Smooth muscle cell (in vitro differentiated cells): Measurements from ENCODE around the gene ADCY2. TPM values are rescaled to one million over a fixed set of nuclear protein-coding genes. Genes with fewer than 3 reads are reported as not detected.

Experiments
- DNase-seq: peaks from one replicate; lab custom pipeline; 2025; ENCODE audit not compliant: unreplicated experiment; lab: John Stamatoyannopoulos, UW
- H2AFZ ChIP-seq: fragments of 200-600 bp; sonication (generic); 2 replicates; pipeline ENCODE4 v1.6.0; 2016; ENCODE audit warnings: antibody characterized with exemption, low read depth, mild to moderate bottlenecking
- H3F3A ChIP-seq: fragments of 200-600 bp; sonication (generic); 2 replicates; pipeline ENCODE4 v1.6.0; 2017; ENCODE audit warnings: antibody characterized with exemption, low read depth
- H3K27ac ChIP-seq: fragments of 200-600 bp; sonication (generic); 2 replicates; pipeline ENCODE4 v1.5.1; 2016; ENCODE audit warnings: low read depth, mild to moderate bottlenecking
- H3K27me3 ChIP-seq: fragments of 200-600 bp; sonication (generic); 2 replicates; pipeline ENCODE4 v1.6.1; 2016; ENCODE audit warnings: low read depth, mild to moderate bottlenecking
- H3K36me3 ChIP-seq: fragments of 200-600 bp; sonication (generic); 2 replicates; pipeline ENCODE4 v1.5.1; 2016; ENCODE audit warnings: low read depth
- H3K4me1 ChIP-seq: fragments of 200-600 bp; sonication (generic); 2 replicates; pipeline ENCODE4 v1.5.1; 2016; ENCODE audit warnings: low read depth
- H3K4me2 ChIP-seq: fragments of 200-600 bp; sonication (generic); 2 replicates; pipeline ENCODE4 v1.6.0; 2016; ENCODE audit warnings: mild to moderate bottlenecking
- H3K4me3 ChIP-seq: fragments of 200-600 bp; sonication (generic); 2 replicates; pipeline ENCODE4 v1.5.1; 2016; ENCODE audit warnings: mild to moderate bottlenecking
- H3K79me2 ChIP-seq: fragments of 200-600 bp; sonication (generic); 2 replicates; pipeline ENCODE4 v1.6.0; 2016; ENCODE audit warnings: low read depth, mild to moderate bottlenecking
- H3K9ac ChIP-seq: fragments of 200-600 bp; sonication (generic); 2 replicates; pipeline ENCODE4 v1.6.0; 2016; ENCODE audit warnings: low read depth
- H3K9me3 ChIP-seq: fragments of 200-600 bp; sonication (generic); replicated peaks from 2 replicates; pipeline ENCODE4 v1.5.1; 2016; ENCODE audit warnings: low read depth
- H4K20me1 ChIP-seq: fragments of 200-600 bp; sonication (generic); 2 replicates; pipeline ENCODE4 v1.6.0; 2016; ENCODE audit warnings: low read depth
- CTCF ChIP-seq: fragments of 200-600 bp; sonication (generic); IDR thresholded peaks from 2 replicates; pipeline ENCODE4 v1.5.1; 2017; ENCODE audit warnings: borderline replicate concordance, mild to moderate bottlenecking, antibody characterized with exemption; ENCODE audit not compliant: insufficient read depth, poor library complexity, severe bottlenecking
- WGBS: methylation state at CpG from one replicate; pipeline ENCODE4 v1.1.7; 2016; ENCODE audit warnings: low lambda C conversion rate; 5-methylcytosine and 5-hydroxymethylcytosine counted together
- polyA plus RNA-seq: library from polyadenylated mRNA; unstranded; fragments of >200 nt; fragmentation: Nextera tagmentation; extraction: Ambion mirVana; gene quantifications from 2 replicates; pipeline ENCODE4 v1.2.1, GENCODE V29; 2016
- total RNA-seq: library from RNA; depleted of rRNA; stranded (reverse); fragments of >200 nt; gene quantifications from 2 replicates; pipeline ENCODE4 v1.2.3, GENCODE V29; 2014

The ADCY2 gene
- total and polyA plus RNA-seq, 2 experiments from 2014 or later: 2.8 to 8.0 TPM

GRCh38 chr5:7856855-7857254 lies 460.9 kb downstream of the ADCY2 start:
- Histone ChIP-seq H3K27ac (no peak overlapping the region), H3K9ac (no peak overlapping the region), H3K79me2 (no peaks in the 10 kb centered on the region), H3K4me3 (no peak overlapping the region), H3K27me3 (no peaks in the 10 kb centered on the region), H3K9me3 (no peaks in the 10 kb centered on the region), H2AFZ (no peak overlapping the region), H3K36me3 (no peaks in the 10 kb centered on the region), H3F3A (no peaks in the 10 kb centered on the region), H3K4me2 (no peak overlapping the region), H4K20me1 (no peaks in the 10 kb centered on the region), H3K4me1 (no peaks in the 10 kb centered on the region)
- DNase-seq: no peak
- peak; percentile 51 for TF ChIP-seq CTCF
- WGBS: 96% methylated on average over 2 of the region's 2 CpGs

GRCh38 chr5:7857361-7857760 lies 461.4 kb downstream of the ADCY2 start:
- no peak overlapping the region for H2AFZ ChIP-seq
- no peak overlapping the region for H3K4me3 ChIP-seq
- no peak overlapping the region for H3K27ac ChIP-seq
- TF ChIP-seq CTCF: no peak
- 85% methylated on average over 5 of the region's 5 CpGs for WGBS
- H3K9ac ChIP-seq: no peak overlapping the region
- DNase-seq: no peak
- no peaks in the 10 kb centered on the region for H3K79me2 ChIP-seq
- H3K4me2 ChIP-seq: no peak overlapping the region
- H3K36me3 ChIP-seq: no peaks in the 10 kb centered on the region
- H3K4me1 ChIP-seq: no peaks in the 10 kb centered on the region
- H3F3A ChIP-seq: no peaks in the 10 kb centered on the region
- no peaks in the 10 kb centered on the region for H3K27me3 ChIP-seq
- no peaks in the 10 kb centered on the region for H3K9me3 ChIP-seq
- no peaks in the 10 kb centered on the region for H4K20me1 ChIP-seq

GRCh38 chr5:7857926-7858632 lies 462.1 kb downstream of the ADCY2 start:
- Histone ChIP-seq H2AFZ (no peak overlapping the region), H3K27ac (no peak overlapping the region), H3K27me3 (no peaks in the 10 kb centered on the region), H3F3A (no peaks in the 10 kb centered on the region), H3K4me1 (no peaks in the 10 kb centered on the region), H3K4me2 (no peak overlapping the region), H3K79me2 (no peaks in the 10 kb centered on the region), H3K9ac (no peak overlapping the region), H4K20me1 (no peaks in the 10 kb centered on the region), H3K9me3 (no peaks in the 10 kb centered on the region), H3K4me3 (no peak overlapping the region), H3K36me3 (peaks cover 6% of the 10 kb centered on the region)
- DNase-seq: no peak
- no peak for TF ChIP-seq CTCF
- 73% methylated on average over 9 of the region's 9 CpGs for WGBS

- Histone ChIP-seq H3K4me1 (peaks cover 14% of the 10 kb centered on the region), H3F3A (no peaks in the 10 kb centered on the region), H2AFZ (no peak overlapping the region), H4K20me1 (peaks cover 16% of the 10 kb centered on the region), H3K79me2 (peaks cover 35% of the 10 kb centered on the region), H3K4me3 (no peak overlapping the region), H3K9me3 (no peaks in the 10 kb centered on the region), H3K27ac (no peak overlapping the region), H3K36me3 (peaks cover 23% of the 10 kb centered on the region), H3K4me2 (no peak overlapping the region), H3K9ac (no peak overlapping the region), H3K27me3 (no peaks in the 10 kb centered on the region)
- no peak for DNase-seq
- no peak for TF ChIP-seq CTCF
- whole genome bisulfite sequencing: 94% methylated on average over 2 of the region's 2 CpGs
Measured at GRCh38 chr5:7866196-7866595, 470.3 kb downstream of the ADCY2 start.
